EH (cell line): ENCODE measurements around the gene DNASE1L2.

Experiments used
- DNase-seq: peaks from one replicate; pipeline ENCODE4 v3.0.0-alpha.2; 2015; ENCODE audit warnings: low read depth

The DNASE1L2 gene

GRCh38 chr16:2204416-2205103, 31.7 kb upstream of the DNASE1L2 start:
- DNase-seq = no peak

DNA sequence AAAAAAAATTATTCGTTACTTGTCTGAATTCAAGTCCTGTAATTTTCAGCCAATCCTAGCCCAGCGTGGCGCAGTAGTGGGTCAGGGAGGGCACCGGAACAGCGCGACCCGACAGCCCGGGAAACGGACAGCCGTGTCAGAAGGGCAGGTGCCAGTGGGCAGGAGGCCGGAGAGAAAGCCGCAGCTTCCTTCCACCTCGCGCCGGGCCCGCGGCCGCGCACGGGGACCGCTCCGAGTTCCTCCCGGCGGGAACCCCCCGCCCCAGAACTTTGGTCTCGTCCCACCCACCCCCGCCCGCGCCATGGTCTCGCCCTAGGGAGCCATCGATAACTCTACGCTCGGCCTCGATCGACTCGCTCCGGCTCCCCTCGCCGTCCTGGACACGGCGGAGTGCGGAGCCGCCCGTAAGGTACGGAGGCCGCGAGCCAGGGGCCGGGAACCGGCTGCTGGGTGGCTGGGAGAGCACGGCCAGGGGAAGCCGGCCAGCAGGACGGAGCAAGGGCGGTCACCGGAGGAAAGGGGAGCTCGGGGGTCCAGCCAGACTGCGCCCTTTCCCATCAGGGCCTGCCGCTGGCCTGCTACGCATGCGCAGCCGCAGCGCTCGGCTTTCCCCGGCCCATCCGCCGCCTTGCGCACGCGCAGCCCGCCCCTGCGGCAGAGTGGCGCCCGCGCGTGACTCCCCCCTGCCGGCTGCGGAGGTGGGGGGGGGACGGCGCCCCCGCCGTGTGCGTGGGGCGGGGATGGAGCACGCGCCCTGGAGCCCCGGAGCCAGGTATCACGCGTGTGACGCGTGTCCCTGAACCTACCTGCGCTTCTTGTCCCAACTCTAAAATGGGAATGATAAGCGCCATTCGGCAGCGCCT, 30.9 kb upstream of the DNASE1L2 start, which contains the start of gene MLST8:
Gene MLST8, plus strand, starts transcription at position 351 of the 863 bp plus-strand sequence. CDS start 632 bp downstream, outside the sequence.
- DNase-seq = peak; percentile 84

DNA sequence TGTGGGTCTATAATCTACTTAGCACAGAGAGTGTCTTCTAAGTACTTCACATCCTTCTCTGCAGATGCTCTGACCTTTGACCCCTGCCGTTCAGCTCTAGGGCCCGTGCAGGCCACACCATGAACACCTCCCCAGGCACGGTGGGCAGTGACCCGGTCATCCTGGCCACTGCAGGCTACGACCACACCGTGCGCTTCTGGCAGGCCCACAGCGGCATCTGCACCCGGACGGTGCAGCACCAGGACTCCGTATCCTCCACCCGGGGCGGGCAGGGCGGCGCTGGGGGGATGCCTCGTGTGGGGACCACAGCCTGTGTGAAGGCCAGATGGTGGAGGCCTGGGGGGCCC, 30.3 kb upstream of the DNASE1L2 start:
- DNase-seq = no peak

GRCh38 chr16:2206420-2206779, 29.8 kb upstream of the DNASE1L2 start:
- DNase-seq = no peak

GRCh38 chr16:2206780-2207433, 29.3 kb upstream of the DNASE1L2 start:
- DNase-seq = no peak

- no peak for DNase-seq
Measured at GRCh38 chr16:2207872-2208271, 28.4 kb upstream of the DNASE1L2 start.

- no peak for DNase-seq
Measured at GRCh38 chr16:2208308-2208707, 27.9 kb upstream of the DNASE1L2 start.

- DNase-seq = no peak
Measured at GRCh38 chr16:2208772-2209171, 27.5 kb upstream of the DNASE1L2 start.

GRCh38 chr16:2209258-2210008, 26.8 kb upstream of the DNASE1L2 start:
- no peak for DNase-seq

DNA sequence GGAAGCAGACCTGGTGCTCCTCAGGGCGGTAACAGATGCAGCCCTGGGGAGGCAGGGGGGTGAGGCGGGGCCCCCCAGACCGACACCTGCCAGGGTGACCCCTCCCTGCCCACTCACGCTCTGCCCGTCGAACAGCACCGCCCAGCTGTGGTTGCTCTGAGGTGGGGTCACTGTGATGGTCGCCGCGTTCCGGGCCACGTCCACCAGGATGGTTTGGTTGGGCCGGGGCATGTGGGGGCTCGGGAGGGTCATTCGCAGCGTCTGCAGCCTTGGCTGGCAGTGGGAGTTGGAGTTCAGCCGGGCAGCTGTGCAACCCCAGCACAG, 26.3 kb upstream of the DNASE1L2 start:
- no peak for DNase-seq

DNA sequence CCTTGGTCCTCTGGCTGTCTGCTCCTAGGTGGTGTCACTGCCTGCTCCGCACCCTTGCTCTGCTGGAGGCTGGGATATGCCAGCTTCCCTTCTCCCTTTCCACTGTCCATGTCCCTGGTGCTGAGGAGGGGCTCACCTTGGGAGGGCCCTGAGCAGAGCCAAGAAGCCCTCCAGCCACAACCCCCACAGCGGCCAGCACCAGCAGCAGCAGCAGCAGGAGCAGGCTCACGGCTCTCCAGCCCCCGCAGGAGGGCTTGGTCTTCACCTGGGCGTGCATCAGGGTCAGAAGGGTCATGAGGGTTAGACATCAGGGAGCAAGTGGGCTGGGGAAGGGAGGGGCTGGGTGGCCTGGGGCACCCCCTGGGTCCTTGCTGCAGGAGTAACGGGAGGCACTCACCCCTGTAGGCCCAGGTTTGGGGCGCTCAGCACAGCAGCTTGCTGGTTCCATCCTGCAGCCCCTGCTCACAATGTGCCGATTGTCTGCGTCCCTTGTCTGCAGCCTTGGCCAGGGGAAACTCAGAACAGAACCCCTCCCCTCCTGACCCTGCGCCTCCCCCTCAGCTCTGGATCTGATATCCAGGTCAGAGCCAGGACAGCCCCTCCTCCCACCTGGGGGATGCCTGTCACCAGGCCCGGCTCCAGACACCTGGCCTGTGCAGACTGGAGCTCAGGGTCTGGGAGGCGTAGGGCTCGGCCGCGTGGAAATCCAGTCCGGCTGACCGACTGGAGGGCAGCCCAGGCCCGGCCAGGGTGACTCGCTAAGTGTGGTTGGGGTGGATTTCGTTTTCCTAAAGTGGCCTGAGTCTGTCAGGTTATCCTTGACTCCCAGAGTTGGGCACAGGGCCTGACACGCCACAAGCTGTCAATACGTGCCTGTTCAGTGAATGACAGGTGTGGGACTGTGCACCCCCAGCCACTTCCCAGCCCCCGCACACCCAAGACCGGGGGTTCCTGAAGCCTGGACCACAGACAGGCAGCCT, 25.6 kb upstream of the DNASE1L2 start, which contains the start of gene BRICD5:
Gene BRICD5, minus strand, starts transcription at position 478 of the 980 bp plus-strand sequence. Its CDS starts 30 bp downstream, at position 448.
- no peak for DNase-seq

GRCh38 chr16:2211923-2212347, 24.3 kb upstream of the DNASE1L2 start:
- no peak for DNase-seq

GRCh38 chr16:2212362-2213324, 23.6 kb upstream of the DNASE1L2 start:
- DNase-seq = peak; percentile 10

GRCh38 chr16:2213817-2214718, 22.2 kb upstream of the DNASE1L2 start:
- DNase-seq = no peak

- DNase-seq = no peak
Measured at GRCh38 chr16:2214719-2214968, 21.6 kb upstream of the DNASE1L2 start, which contains the start of gene PGP. TSS of gene PGP (minus strand) at chr16:2214840. CDS start at chr16:2214777, 63 bp downstream.

GRCh38 chr16:2216330-2216729, 19.9 kb upstream of the DNASE1L2 start:
- DNase-seq = no peak

GRCh38 chr16:2223221-2223941, 12.9 kb upstream of the DNASE1L2 start, which contains the start of gene E4F1:
TSS of gene E4F1 (plus strand) at chr16:2223591. CDS start at chr16:2223614, 23 bp downstream.
- peak; percentile 99 for DNase-seq

GRCh38 chr16:2223942-2224486, 12.2 kb upstream of the DNASE1L2 start:
- DNase-seq = peak; percentile 59
